ENCODE measurements around the gene LTB4R2. TPM values are rescaled to one million over a fixed set of nuclear protein-coding genes. Genes with fewer than 3 reads are reported as not detected.

LTB4R2 gene
- total and polyA plus RNA-seq, 5 donors: 0.66 to 2.1 (median 1.3) TPM

GRCh38 chr14:24300326-24300980, 9.5 kb upstream of the LTB4R2 start:
- Histone ChIP-seq H3K27ac (ENCODE audit: low read length) (no peak overlapping the region), H3K9me3 (ENCODE audit: control insufficient read depth, low read length) (no peaks in the 10 kb centered on the region), H3K4me1 (ENCODE audit: control insufficient read depth, insufficient read depth, low read length) (peaks cover 10% of the 10 kb centered on the region), H3K4me3 (ENCODE audit: low read length) (peak overlapping the region; percentile 87), H3K27me3 (ENCODE audit: control insufficient read depth, insufficient read depth) (no peaks in the 10 kb centered on the region)
- intact Hi-C loops (cut with DNase I): no loop called here
- no peak for ATAC-seq
- peak in 1 of 3 donors; percentile 5 for DNase-seq
- 27% methylated on average over 16 of the region's 16 CpGs for WGBS

GRCh38 chr14:24304019-24304387, 5.9 kb upstream of the LTB4R2 start:
- WGBS: 96% methylated on average over 11 of the region's 11 CpGs
- no peaks in the 10 kb centered on the region for H3K27me3 ChIP-seq (ENCODE audit: control insufficient read depth, insufficient read depth)
- H3K4me1 ChIP-seq (ENCODE audit: control insufficient read depth, insufficient read depth, low read length): peaks cover 7% of the 10 kb centered on the region
- no peaks in the 10 kb centered on the region for H3K9me3 ChIP-seq (ENCODE audit: control insufficient read depth, low read length)
- intact Hi-C loops (cut with DNase I): no loop called here
- no peak overlapping the region for H3K4me3 ChIP-seq (ENCODE audit: low read length)
- ATAC-seq: no peak
- peak in 1 of 3 donors; percentile 17 for DNase-seq
- H3K27ac ChIP-seq (ENCODE audit: low read length): no peak overlapping the region

GRCh38 chr14:24307156-24307574, 2.8 kb upstream of the LTB4R2 start:
- no peak overlapping the region for H3K4me3 ChIP-seq (ENCODE audit: low read length)
- peaks cover 6% of the 10 kb centered on the region for H3K4me1 ChIP-seq (ENCODE audit: control insufficient read depth, insufficient read depth, low read length)
- 81% methylated on average over 11 of the region's 11 CpGs for WGBS
- H3K9me3 ChIP-seq (ENCODE audit: control insufficient read depth, low read length): no peaks in the 10 kb centered on the region
- H3K27ac ChIP-seq (ENCODE audit: low read length): no peak overlapping the region
- ATAC-seq (no peak), DNase-seq (peak in 1 of 3 donors; percentile 44)
- H3K27me3 ChIP-seq (ENCODE audit: control insufficient read depth, insufficient read depth): no peaks in the 10 kb centered on the region
- intact Hi-C loops (cut with DNase I): no loop called here

- intact Hi-C loops (cut with DNase I): no loop called here
- H3K4me1 ChIP-seq (ENCODE audit: control insufficient read depth, insufficient read depth, low read length): peaks cover 6% of the 10 kb centered on the region
- DNase-seq: peak in 2 of 3 donors; percentile 64 to 77
- H3K4me3 ChIP-seq (ENCODE audit: low read length): no peak within 1 kb of the TSS
- H3K9me3 ChIP-seq (ENCODE audit: control insufficient read depth, low read length): no peaks in the 10 kb centered on the region
- H3K27me3 ChIP-seq (ENCODE audit: control insufficient read depth, insufficient read depth): no peaks in the 10 kb centered on the region
- 60% methylated on average over 6 of the region's 6 CpGs for WGBS
- no peak within 1 kb of the TSS for H3K27ac ChIP-seq (ENCODE audit: low read length)
- ATAC-seq: no peak
These were observed 2.2 kb upstream of the LTB4R2 start, which contains the start of gene CIDEB for GRCh38 chr14:24307575-24308341. CIDEB (minus strand) TSS chr14:24307977; CDS start chr14:24307858, 119 bp downstream.

GRCh38 chr14:24308342-24309124, 1.4 kb upstream of the LTB4R2 start:
- no peak for ATAC-seq
- Histone ChIP-seq H3K27ac (ENCODE audit: low read length) (no peak overlapping the region), H3K4me1 (ENCODE audit: control insufficient read depth, insufficient read depth, low read length) (peaks cover 6% of the 10 kb centered on the region), H3K27me3 (ENCODE audit: control insufficient read depth, insufficient read depth) (no peaks in the 10 kb centered on the region), H3K9me3 (ENCODE audit: control insufficient read depth, low read length) (no peaks in the 10 kb centered on the region), H3K4me3 (ENCODE audit: low read length) (no peak overlapping the region)
- 75% methylated on average over 7 of the region's 7 CpGs for WGBS
- intact Hi-C loops (cut with DNase I): no loop called here
- DNase-seq: peak in 1 of 3 donors; percentile 9

GRCh38 chr14:24310265-24310645, 315 bp downstream of the LTB4R2 start:
- intact Hi-C loops (cut with DNase I): no loop called here
- peaks cover 6% of the 10 kb centered on the region for H3K4me1 ChIP-seq (ENCODE audit: control insufficient read depth, insufficient read depth, low read length)
- 18% methylated on average over 5 of the region's 5 CpGs for WGBS

GRCh38 chr14:24310646-24311604, 985 bp downstream of the LTB4R2 start, which contains the start of gene LTB4R:
LTB4R (plus strand) TSS chr14:24311502; CDS start chr14:24315652, 4,150 bp downstream.
- 7% methylated on average over 99 of the region's 99 CpGs for WGBS
- Histone ChIP-seq H3K27ac (ENCODE audit: low read length) (peak within 1 kb of the TSS; percentile 10), H3K4me1 (ENCODE audit: control insufficient read depth, insufficient read depth, low read length) (peaks cover 6% of the 10 kb centered on the region), H3K27me3 (ENCODE audit: control insufficient read depth, insufficient read depth) (no peaks in the 10 kb centered on the region), H3K9me3 (ENCODE audit: control insufficient read depth, low read length) (no peaks in the 10 kb centered on the region), H3K4me3 (ENCODE audit: low read length) (peak within 1 kb of the TSS; percentile 45)
- DNase-seq (peak; percentile 81 to 92 (median 92)), ATAC-seq (peak; percentile 85 to 87)
- intact Hi-C loops (cut with DNase I): no loop called here

More at GRCh38 chr14:24310265-24310645, 315 bp downstream of the LTB4R2 start:
- Histone ChIP-seq H3K27me3 (ENCODE audit: control insufficient read depth, insufficient read depth) (no peaks in the 10 kb centered on the region), H3K4me3 (ENCODE audit: low read length) (peak overlapping the region; percentile 45), H3K9me3 (ENCODE audit: control insufficient read depth, low read length) (no peaks in the 10 kb centered on the region), H3K27ac (ENCODE audit: low read length) (peak overlapping the region; percentile 10)
- ATAC-seq (no peak), DNase-seq (peak in 1 of 3 donors; percentile 58)

- ATAC-seq (no peak), DNase-seq (peak in 1 of 3 donors; percentile 21)
- H3K9me3 ChIP-seq (ENCODE audit: control insufficient read depth, low read length): no peaks in the 10 kb centered on the region
- H3K4me3 ChIP-seq (ENCODE audit: low read length): peak overlapping the region; percentile 45
- intact Hi-C loops (cut with DNase I): no loop called here
- H3K4me1 ChIP-seq (ENCODE audit: control insufficient read depth, insufficient read depth, low read length): peaks cover 7% of the 10 kb centered on the region
- WGBS: 81% methylated on average over 1 of the region's 1 CpG
- peak overlapping the region; percentile 10 for H3K27ac ChIP-seq (ENCODE audit: low read length)
- no peaks in the 10 kb centered on the region for H3K27me3 ChIP-seq (ENCODE audit: control insufficient read depth, insufficient read depth)
These were observed 2.1 kb downstream of the LTB4R2 start for GRCh38 chr14:24311837-24312615.

- WGBS: 55% methylated on average over 9 of the region's 9 CpGs
- Histone ChIP-seq H3K9me3 (ENCODE audit: control insufficient read depth, low read length) (no peaks in the 10 kb centered on the region), H3K4me1 (ENCODE audit: control insufficient read depth, insufficient read depth, low read length) (peaks cover 7% of the 10 kb centered on the region), H3K27me3 (ENCODE audit: control insufficient read depth, insufficient read depth) (no peaks in the 10 kb centered on the region), H3K27ac (ENCODE audit: low read length) (peak overlapping the region; percentile 53), H3K4me3 (ENCODE audit: low read length) (no peak overlapping the region)
- intact Hi-C loops (cut with DNase I): no loop called here
- DNase-seq (peak in 1 of 3 donors; percentile 65), ATAC-seq (no peak)
These were observed 3.0 kb downstream of the LTB4R2 start for GRCh38 chr14:24312736-24313507.
